GM10266 (cell line): ENCODE measurements around the gene ARHGAP12.

ENCODE experiments used
- DNase-seq: peaks from one replicate; pipeline ENCODE4 v3.0.0; 2012; ENCODE audit errors: extremely low spot score
- CTCF ChIP-seq: IDR thresholded peaks from 2 replicates; pipeline ENCODE4 v1.5.1; 2012; ENCODE audit warnings: mild to moderate bottlenecking, low read depth; ENCODE audit not compliant: control insufficient read depth, insufficient read depth; ENCODE audit errors: missing control alignments

ARHGAP12 gene

GRCh38 chr10:31832261-31832660 is 96.4 kb downstream of the ARHGAP12 start:
- no peak for DNase-seq
- TF ChIP-seq CTCF, result no peak

- TF ChIP-seq CTCF, result no peak
- no peak for DNase-seq
Measured at GRCh38 chr10:31830887-31831286, 97.7 kb downstream of the ARHGAP12 start.

- DNase-seq, result no peak
- TF ChIP-seq CTCF, result no peak
Measured at GRCh38 chr10:31829776-31830175, 98.9 kb downstream of the ARHGAP12 start.

GRCh38 chr10:31823358-31823757 is 105.3 kb downstream of the ARHGAP12 start:
- no peak for TF ChIP-seq CTCF
- DNase-seq, result no peak

GRCh38 chr10:31822616-31823318 is 105.9 kb downstream of the ARHGAP12 start:
- no peak for TF ChIP-seq CTCF
- no peak for DNase-seq

GRCh38 chr10:31822150-31822549 is 106.5 kb downstream of the ARHGAP12 start:
- no peak for DNase-seq
- TF ChIP-seq CTCF, result no peak

- DNase-seq, result no peak
- TF ChIP-seq CTCF, result no peak
Measured at GRCh38 chr10:31820778-31821369, 107.8 kb downstream of the ARHGAP12 start.
